ENCODE results near the gene CARTPT. TPM values are rescaled to one million over a fixed set of nuclear protein-coding genes. Genes with fewer than 3 reads are reported as not detected.

The CARTPT gene
- total and polyA plus RNA-seq, 2 donors (not counting 3 experiments of a cell fraction or from before 2014, with no cell fraction given): not detected

- POLR2A ChIA-PET: no interaction called here
- no peaks in the 10 kb centered on the region for H3K9me1 ChIP-seq (replicated peaks; ENCODE audit: control insufficient read depth, extremely low read depth, insufficient read depth, low read length)
- dilution Hi-C loops (cut with MboI; ENCODE audit: extremely low pct_ligation_motif_present, low sequenced_read_pairs) (no loop called here), intact Hi-C loops (cut with micrococcal nuclease) (no loop called here)
- no TSS peak for BruUV-seq (replicated peaks)
- FAIRE-seq: no peak
- H3K9me3 ChIP-seq (replicated peaks; ENCODE audit: control insufficient read depth, insufficient read depth, low read length): no peaks in the 10 kb centered on the region
- no peaks in the 10 kb centered on the region for H4K20me1 ChIP-seq (replicated peaks; ENCODE audit: control insufficient read depth, extremely low read depth, insufficient read depth, low read length)
- CTCF ChIA-PET: interaction anchor here (1.4 to 2.9 kb wide), 3 partner anchors 13 to 71 kb away, joined by 3 to 14 read pairs (median 14); no protein-coding TSS in a partner anchor
- H3K36me3 ChIP-seq (ENCODE audit: control insufficient read depth in 2 of 2, extremely low read depth in 1 of 2, insufficient read depth in 2 of 2, low read length in 2 of 2): no peaks in the 10 kb centered on the region
- H3K27me3 ChIP-seq (ENCODE audit: control insufficient read depth in 2 of 2, insufficient read depth in 2 of 2, low read length in 2 of 2): peaks cover 0 to 2% of the 10 kb centered on the region in 2 experiments
- no peak overlapping the region for H2AFZ ChIP-seq (ENCODE audit: low read depth, low read length)
- no peak overlapping the region for H3K27ac ChIP-seq (ENCODE audit: insufficient read depth, low read depth, low read length)
- DNase-seq (ENCODE audit: low read depth, low spot score): no peak
- no peak overlapping the region for H3K4me3 ChIP-seq (replicated peaks in 1 of 3; ENCODE audit: insufficient read depth in 1 of 3, low read depth in 1 of 3, low read length in 3 of 3)
- no peak overlapping the region for H3K9ac ChIP-seq (replicated peaks; ENCODE audit: extremely low read depth, insufficient read depth, low read length)
- TF ChIP-seq POLR2A (IDR thresholded peaks at IDR 0.05; ENCODE audit: low read depth, low read length) (no peak), POLR2AphosphoS5 (IDR thresholded peaks at IDR 0.05; ENCODE audit: insufficient read depth, low read depth, low read length) (no peak), JUN (IDR thresholded peaks at IDR 0.05; ENCODE audit: borderline replicate concordance, insufficient read depth, insufficient read length, low read depth) (no peak), FOS (IDR thresholded peaks at IDR 0.05; ENCODE audit: borderline replicate concordance, insufficient read depth, low read length) (no peak), MAX (IDR thresholded peaks at IDR 0.05; ENCODE audit: insufficient read depth, insufficient read length) (no peak), GATA2 (IDR thresholded peaks at IDR 0.05; ENCODE audit: insufficient read depth, insufficient read length, low read depth, low read length) (no peak), MYC (IDR thresholded peaks at IDR 0.05; ENCODE audit: low read depth, low read length) (no peak), CTCF (IDR thresholded peaks at IDR 0.05; ENCODE audit: extremely low read depth in 1 of 2, insufficient read depth in 1 of 2, low read depth in 1 of 2, low read length in 2 of 2) (no peak), EZH2 (IDR thresholded peaks at IDR 0.05; ENCODE audit: borderline replicate concordance, low read depth, low read length, severe bottlenecking) (no peak)
- H3K4me2 ChIP-seq (ENCODE audit: insufficient read depth, low read length): no peak overlapping the region
- H3K79me2 ChIP-seq (ENCODE audit: control insufficient read depth, insufficient read depth, low read length): no peaks in the 10 kb centered on the region
- peaks cover 24% of the 10 kb centered on the region for H3K4me1 ChIP-seq (ENCODE audit: control insufficient read depth, extremely low read depth, insufficient read depth, low read length)
Observed at GRCh38 chr5:71770381-71770780, 51.3 kb downstream of the CARTPT start.

Other genes starting within 250 kb of the CARTPT start
- 27.8 and 28.6 TPM in 2 replicates for gene MCCC2, start 131.9 kb upstream of the CARTPT start, total RNA-seq
- gene MCCC2, start 131.9 kb upstream of the CARTPT start, polyA plus RNA-seq: 25.7 and 27.9 TPM in 2 replicates